ENCODE results near the gene SEPTIN2. TPM values are rescaled to one million over a fixed set of nuclear protein-coding genes. Genes with fewer than 3 reads are reported as not detected.
A peak's percentile ranks its signal among the peaks of the same experiment; 100 is the strongest.

SEPTIN2 gene
- total and polyA plus RNA-seq, 2 experiments from 2014 or later = 227 to 393 TPM

DNA sequence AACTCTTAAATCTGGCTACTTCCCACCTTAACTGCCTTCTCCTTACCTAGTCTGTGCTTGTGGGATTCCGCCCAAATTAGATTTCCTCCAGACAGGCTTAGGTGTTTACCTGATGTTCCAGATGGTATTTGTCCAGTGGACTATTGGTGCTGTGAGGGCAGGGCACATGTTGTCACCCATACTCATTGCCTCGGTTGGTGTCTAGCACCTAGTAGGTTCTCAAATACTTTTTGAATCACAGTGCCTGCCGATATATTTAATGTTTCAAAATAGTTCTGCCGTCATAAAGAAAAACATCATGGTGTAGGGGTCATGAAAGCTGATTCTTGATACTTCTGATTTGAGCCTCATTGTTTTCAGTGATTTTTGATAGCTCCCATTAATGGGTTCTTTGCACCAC is 1.1 kb downstream of the SEPTIN2 start:
- Histone ChIP-seq H3K36me3 (ENCODE audit: insufficient read depth) (no peaks in the 10 kb centered on the region), H3K27me3 (ENCODE audit: insufficient read depth) (no peaks in the 10 kb centered on the region), H3K4me1 (ENCODE audit: insufficient read depth) (peaks cover 51% of the 10 kb centered on the region), H3F3A (replicated peaks; ENCODE audit: low read depth) (no peaks in the 10 kb centered on the region), H3K4me3 (peak overlapping the region; percentile 84), H3K79me2 (replicated peaks; ENCODE audit: insufficient read depth) (peaks cover 90% of the 10 kb centered on the region), H3K27ac (ENCODE audit: low read depth) (0 out of 2 replicates have a peak overlapping the region, but pooled peaks have one; percentile 72), H4K20me1 (replicated peaks; ENCODE audit: insufficient read depth) (peaks cover 43% of the 10 kb centered on the region), H2AFZ (no peak overlapping the region), H3K9me2 (ENCODE audit: insufficient read depth) (no peaks in the 10 kb centered on the region), H3K4me2 (peak overlapping the region; percentile 84)
- Mint-ChIP-seq H3K27ac (peak overlapping the region; percentile 98), H3K36me3 (ENCODE audit: low read depth) (peaks cover 24% of the 10 kb centered on the region), H3K9me3 (no peaks in the 10 kb centered on the region), H3K4me1 (peaks cover 50% of the 10 kb centered on the region), H3K27me3 (ENCODE audit: insufficient read depth, low read depth, poor library complexity) (peaks cover 5% of the 10 kb centered on the region), H3K4me3 (peak overlapping the region; percentile 99)
- TF ChIP-seq EZH2 (IDR thresholded peaks at IDR 0.05; ENCODE audit: low read depth, unreplicated experiment) (no peak), NANOG (IDR thresholded peaks at IDR 0.05; ENCODE audit: borderline replicate concordance) (no peak), CREB1 (CRISPR knock-in tag; IDR thresholded peaks at IDR 0.05; ENCODE audit: low read depth) (no peak), JUNB (IDR thresholded peaks at IDR 0.05; ENCODE audit: unreplicated experiment) (no peak), EZH2phosphoT487 (IDR thresholded peaks at IDR 0.05; ENCODE audit: unreplicated experiment) (no peak), POLR2AphosphoS5 (IDR thresholded peaks at IDR 0.05; ENCODE audit: low read depth) (no peak), ZNF331 (CRISPR knock-in tag; IDR thresholded peaks at IDR 0.05; ENCODE audit: low read depth) (no peak), STAT1 (IDR thresholded peaks at IDR 0.05; ENCODE audit: unreplicated experiment) (no peak), ZNF114 (CRISPR knock-in tag; IDR thresholded peaks at IDR 0.05) (no peak)
- TF ChIP-seq, protein P1, sequence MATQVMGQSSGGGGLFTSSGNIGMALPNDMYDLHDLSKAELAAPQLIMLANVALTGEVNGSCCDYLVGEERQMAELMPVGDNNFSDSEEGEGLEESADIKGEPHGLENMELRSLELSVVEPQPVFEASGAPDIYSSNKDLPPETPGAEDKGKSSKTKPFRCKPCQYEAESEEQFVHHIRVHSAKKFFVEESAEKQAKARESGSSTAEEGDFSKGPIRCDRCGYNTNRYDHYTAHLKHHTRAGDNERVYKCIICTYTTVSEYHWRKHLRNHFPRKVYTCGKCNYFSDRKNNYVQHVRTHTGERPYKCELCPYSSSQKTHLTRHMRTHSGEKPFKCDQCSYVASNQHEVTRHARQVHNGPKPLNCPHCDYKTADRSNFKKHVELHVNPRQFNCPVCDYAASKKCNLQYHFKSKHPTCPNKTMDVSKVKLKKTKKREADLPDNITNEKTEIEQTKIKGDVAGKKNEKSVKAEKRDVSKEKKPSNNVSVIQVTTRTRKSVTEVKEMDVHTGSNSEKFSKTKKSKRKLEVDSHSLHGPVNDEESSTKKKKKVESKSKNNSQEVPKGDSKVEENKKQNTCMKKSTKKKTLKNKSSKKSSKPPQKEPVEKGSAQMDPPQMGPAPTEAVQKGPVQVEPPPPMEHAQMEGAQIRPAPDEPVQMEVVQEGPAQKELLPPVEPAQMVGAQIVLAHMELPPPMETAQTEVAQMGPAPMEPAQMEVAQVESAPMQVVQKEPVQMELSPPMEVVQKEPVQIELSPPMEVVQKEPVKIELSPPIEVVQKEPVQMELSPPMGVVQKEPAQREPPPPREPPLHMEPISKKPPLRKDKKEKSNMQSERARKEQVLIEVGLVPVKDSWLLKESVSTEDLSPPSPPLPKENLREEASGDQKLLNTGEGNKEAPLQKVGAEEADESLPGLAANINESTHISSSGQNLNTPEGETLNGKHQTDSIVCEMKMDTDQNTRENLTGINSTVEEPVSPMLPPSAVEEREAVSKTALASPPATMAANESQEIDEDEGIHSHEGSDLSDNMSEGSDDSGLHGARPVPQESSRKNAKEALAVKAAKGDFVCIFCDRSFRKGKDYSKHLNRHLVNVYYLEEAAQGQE (IDR thresholded peaks at IDR 0.05; ENCODE audit: unreplicated experiment) = no peak
- TF ChIP-seq, protein P2, sequence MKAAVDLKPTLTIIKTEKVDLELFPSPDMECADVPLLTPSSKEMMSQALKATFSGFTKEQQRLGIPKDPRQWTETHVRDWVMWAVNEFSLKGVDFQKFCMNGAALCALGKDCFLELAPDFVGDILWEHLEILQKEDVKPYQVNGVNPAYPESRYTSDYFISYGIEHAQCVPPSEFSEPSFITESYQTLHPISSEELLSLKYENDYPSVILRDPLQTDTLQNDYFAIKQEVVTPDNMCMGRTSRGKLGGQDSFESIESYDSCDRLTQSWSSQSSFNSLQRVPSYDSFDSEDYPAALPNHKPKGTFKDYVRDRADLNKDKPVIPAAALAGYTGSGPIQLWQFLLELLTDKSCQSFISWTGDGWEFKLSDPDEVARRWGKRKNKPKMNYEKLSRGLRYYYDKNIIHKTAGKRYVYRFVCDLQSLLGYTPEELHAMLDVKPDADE (IDR thresholded peaks at IDR 0.05) = no peak
- TF ChIP-seq, protein P3, sequence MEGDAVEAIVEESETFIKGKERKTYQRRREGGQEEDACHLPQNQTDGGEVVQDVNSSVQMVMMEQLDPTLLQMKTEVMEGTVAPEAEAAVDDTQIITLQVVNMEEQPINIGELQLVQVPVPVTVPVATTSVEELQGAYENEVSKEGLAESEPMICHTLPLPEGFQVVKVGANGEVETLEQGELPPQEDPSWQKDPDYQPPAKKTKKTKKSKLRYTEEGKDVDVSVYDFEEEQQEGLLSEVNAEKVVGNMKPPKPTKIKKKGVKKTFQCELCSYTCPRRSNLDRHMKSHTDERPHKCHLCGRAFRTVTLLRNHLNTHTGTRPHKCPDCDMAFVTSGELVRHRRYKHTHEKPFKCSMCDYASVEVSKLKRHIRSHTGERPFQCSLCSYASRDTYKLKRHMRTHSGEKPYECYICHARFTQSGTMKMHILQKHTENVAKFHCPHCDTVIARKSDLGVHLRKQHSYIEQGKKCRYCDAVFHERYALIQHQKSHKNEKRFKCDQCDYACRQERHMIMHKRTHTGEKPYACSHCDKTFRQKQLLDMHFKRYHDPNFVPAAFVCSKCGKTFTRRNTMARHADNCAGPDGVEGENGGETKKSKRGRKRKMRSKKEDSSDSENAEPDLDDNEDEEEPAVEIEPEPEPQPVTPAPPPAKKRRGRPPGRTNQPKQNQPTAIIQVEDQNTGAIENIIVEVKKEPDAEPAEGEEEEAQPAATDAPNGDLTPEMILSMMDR (conservative IDR thresholded peaks at IDR 0.05; ENCODE audit: low read depth in 2 of 2) = no peak
- TF ChIP-seq, protein P4, sequence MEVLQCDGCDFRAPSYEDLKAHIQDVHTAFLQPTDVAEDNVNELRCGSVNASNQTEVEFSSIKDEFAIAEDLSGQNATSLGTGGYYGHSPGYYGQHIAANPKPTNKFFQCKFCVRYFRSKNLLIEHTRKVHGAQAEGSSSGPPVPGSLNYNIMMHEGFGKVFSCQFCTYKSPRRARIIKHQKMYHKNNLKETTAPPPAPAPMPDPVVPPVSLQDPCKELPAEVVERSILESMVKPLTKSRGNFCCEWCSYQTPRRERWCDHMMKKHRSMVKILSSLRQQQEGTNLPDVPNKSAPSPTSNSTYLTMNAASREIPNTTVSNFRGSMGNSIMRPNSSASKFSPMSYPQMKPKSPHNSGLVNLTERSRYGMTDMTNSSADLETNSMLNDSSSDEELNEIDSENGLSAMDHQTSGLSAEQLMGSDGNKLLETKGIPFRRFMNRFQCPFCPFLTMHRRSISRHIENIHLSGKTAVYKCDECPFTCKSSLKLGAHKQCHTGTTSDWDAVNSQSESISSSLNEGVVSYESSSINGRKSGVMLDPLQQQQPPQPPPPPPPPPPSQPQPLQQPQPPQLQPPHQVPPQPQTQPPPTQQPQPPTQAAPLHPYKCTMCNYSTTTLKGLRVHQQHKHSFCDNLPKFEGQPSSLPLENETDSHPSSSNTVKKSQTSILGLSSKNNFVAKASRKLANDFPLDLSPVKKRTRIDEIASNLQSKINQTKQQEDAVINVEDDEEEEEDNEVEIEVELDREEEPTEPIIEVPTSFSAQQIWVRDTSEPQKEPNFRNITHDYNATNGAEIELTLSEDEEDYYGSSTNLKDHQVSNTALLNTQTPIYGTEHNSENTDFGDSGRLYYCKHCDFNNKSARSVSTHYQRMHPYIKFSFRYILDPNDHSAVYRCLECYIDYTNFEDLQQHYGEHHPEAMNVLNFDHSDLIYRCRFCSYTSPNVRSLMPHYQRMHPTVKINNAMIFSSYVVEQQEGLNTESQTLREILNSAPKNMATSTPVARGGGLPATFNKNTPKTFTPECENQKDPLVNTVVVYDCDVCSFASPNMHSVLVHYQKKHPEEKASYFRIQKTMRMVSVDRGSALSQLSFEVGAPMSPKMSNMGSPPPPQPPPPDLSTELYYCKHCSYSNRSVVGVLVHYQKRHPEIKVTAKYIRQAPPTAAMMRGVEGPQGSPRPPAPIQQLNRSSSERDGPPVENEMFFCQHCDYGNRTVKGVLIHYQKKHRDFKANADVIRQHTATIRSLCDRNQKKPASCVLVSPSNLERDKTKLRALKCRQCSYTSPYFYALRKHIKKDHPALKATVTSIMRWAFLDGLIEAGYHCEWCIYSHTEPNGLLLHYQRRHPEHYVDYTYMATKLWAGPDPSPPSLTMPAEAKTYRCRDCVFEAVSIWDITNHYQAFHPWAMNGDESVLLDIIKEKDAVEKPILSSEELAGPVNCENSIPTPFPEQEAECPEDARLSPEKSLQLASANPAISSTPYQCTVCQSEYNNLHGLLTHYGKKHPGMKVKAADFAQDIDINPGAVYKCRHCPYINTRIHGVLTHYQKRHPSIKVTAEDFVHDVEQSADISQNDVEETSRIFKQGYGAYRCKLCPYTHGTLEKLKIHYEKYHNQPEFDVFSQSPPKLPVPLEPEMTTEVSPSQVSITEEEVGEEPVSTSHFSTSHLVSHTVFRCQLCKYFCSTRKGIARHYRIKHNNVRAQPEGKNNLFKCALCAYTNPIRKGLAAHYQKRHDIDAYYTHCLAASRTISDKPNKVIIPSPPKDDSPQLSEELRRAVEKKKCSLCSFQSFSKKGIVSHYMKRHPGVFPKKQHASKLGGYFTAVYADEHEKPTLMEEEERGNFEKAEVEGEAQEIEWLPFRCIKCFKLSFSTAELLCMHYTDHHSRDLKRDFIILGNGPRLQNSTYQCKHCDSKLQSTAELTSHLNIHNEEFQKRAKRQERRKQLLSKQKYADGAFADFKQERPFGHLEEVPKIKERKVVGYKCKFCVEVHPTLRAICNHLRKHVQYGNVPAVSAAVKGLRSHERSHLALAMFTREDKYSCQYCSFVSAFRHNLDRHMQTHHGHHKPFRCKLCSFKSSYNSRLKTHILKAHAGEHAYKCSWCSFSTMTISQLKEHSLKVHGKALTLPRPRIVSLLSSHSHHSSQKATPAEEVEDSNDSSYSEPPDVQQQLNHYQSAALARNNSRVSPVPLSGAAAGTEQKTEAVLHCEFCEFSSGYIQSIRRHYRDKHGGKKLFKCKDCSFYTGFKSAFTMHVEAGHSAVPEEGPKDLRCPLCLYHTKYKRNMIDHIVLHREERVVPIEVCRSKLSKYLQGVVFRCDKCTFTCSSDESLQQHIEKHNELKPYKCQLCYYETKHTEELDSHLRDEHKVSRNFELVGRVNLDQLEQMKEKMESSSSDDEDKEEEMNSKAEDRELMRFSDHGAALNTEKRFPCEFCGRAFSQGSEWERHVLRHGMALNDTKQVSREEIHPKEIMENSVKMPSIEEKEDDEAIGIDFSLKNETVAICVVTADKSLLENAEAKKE (CRISPR knock-in tag; IDR thresholded peaks at IDR 0.05) = no peak
- ATAC-seq = no peak
- DNase-seq (ENCODE audit: low spot score) = no peak

Data from GM23338 (cell line).